Effector memory CD8-positive, alpha-beta T cell (primary cell): ENCODE measurements around the gene ARHGEF39.
"Not testable (repeated sequence)": the region's sequence is repeated elsewhere in the genome, so short reads cannot be mapped to it uniquely, and the experiment has no call there.

Experiments used
- ATAC-seq: fragments of 150-1000 bp; cut with Tn5 transposase; replicated peaks from 2 replicates; pipeline ENCODE4 v1.10.0; 2021; ENCODE audit warnings: mild to moderate bottlenecking, moderate library complexity
- DNase-seq, 3 experiments: peaks; one replicate each; pipeline ENCODE4 v3.0.0; 2021
- H3K27ac Mint-ChIP-seq, 2 donors: one replicate each; pipeline ENCODE4 v1.8.0; 2022; ENCODE audit warnings: mild to moderate bottlenecking in 2 of 2, mixed read lengths in 2 of 2, moderate library complexity in 2 of 2
- H3K27me3 Mint-ChIP-seq, 2 donors: one replicate each; pipeline ENCODE4 v1.8.0; 2022; ENCODE audit warnings: mixed read lengths in 2 of 2
- H3K36me3 Mint-ChIP-seq: one replicate; pipeline ENCODE4 v1.8.0; 2022; ENCODE audit warnings: mild to moderate bottlenecking, moderate library complexity, mixed read lengths; ENCODE audit not compliant: insufficient read depth
- H3K4me1 Mint-ChIP-seq, 2 donors: one replicate each; pipeline ENCODE4 v1.8.0; 2022; ENCODE audit warnings: low read depth in 2 of 2, mixed read lengths in 2 of 2
- H3K4me3 Mint-ChIP-seq, 2 donors: one replicate each; pipeline ENCODE4 v1.8.0; 2022; ENCODE audit warnings: mild to moderate bottlenecking in 2 of 2, mixed read lengths in 2 of 2, moderate library complexity in 2 of 2
- H3K9me3 Mint-ChIP-seq, 2 donors: one replicate each; pipeline ENCODE4 v1.8.0; 2022; ENCODE audit warnings: mixed read lengths in 2 of 2

The ARHGEF39 gene

GRCh38 chr9:35612843-35613242, 52.2 kb downstream of the ARHGEF39 start:
- H3K4me3 Mint-ChIP-seq = no peak overlapping the region
- no peak overlapping the region for H3K27ac Mint-ChIP-seq
- DNase-seq (no peak), ATAC-seq (no peak)
- peaks cover 14% of the 10 kb centered on the region for H3K36me3 Mint-ChIP-seq
- H3K27me3 Mint-ChIP-seq = no peaks in the 10 kb centered on the region
- H3K4me1 Mint-ChIP-seq = peaks cover 27 to 28% of the 10 kb centered on the region in 2 donors
- no peaks in the 10 kb centered on the region for H3K9me3 Mint-ChIP-seq

- peaks cover 14% of the 10 kb centered on the region for H3K36me3 Mint-ChIP-seq
- H3K9me3 Mint-ChIP-seq, DNase-seq, H3K27ac Mint-ChIP-seq, ATAC-seq, H3K4me3 Mint-ChIP-seq, H3K27me3 Mint-ChIP-seq: not testable (repeated sequence)
- peaks cover 21 to 26% of the 10 kb centered on the region in 2 donors for H3K4me1 Mint-ChIP-seq
These were observed 52.9 kb downstream of the ARHGEF39 start for GRCh38 chr9:35612066-35612465.

GRCh38 chr9:35611230-35611797, 53.7 kb downstream of the ARHGEF39 start:
- Mint-ChIP-seq H3K9me3 (no peaks in the 10 kb centered on the region), H3K27ac (peak overlapping the region in 1 of 2 donors; percentile 27), H3K27me3 (no peaks in the 10 kb centered on the region), H3K36me3 (peaks cover 16% of the 10 kb centered on the region), H3K4me3 (no peak overlapping the region), H3K4me1 (peaks cover 20 to 25% of the 10 kb centered on the region in 2 donors)
- peak; percentile 41 to 50 (median 45) for DNase-seq
- peak; percentile 98 for ATAC-seq

GRCh38 chr9:35609820-35610163, 55.2 kb downstream of the ARHGEF39 start:
- peaks cover 18% of the 10 kb centered on the region for H3K36me3 Mint-ChIP-seq
- H3K4me1 Mint-ChIP-seq = peaks cover 18 to 22% of the 10 kb centered on the region in 2 donors
- DNase-seq (no peak), ATAC-seq (no peak)
- H3K4me3 Mint-ChIP-seq = no peak overlapping the region
- no peaks in the 10 kb centered on the region for H3K27me3 Mint-ChIP-seq
- H3K9me3 Mint-ChIP-seq = no peaks in the 10 kb centered on the region
- no peak overlapping the region for H3K27ac Mint-ChIP-seq
